GM12801 (cell line): Measurements from ENCODE around the gene RAP1GAP2.

Source experiments
- CTCF ChIP-seq: IDR thresholded peaks from one replicate; pipeline ENCODE4 v1.5.1; 2011; ENCODE audit warnings: control low read depth; ENCODE audit not compliant: insufficient read length; ENCODE audit errors: extremely low read depth

RAP1GAP2 gene

GRCh38 chr17:2954898-2955445, 158.7 kb downstream of the RAP1GAP2 start:
- TF ChIP-seq CTCF = no peak

- TF ChIP-seq CTCF = no peak
Measured at GRCh38 chr17:2955931-2956582, 159.8 kb downstream of the RAP1GAP2 start.

- TF ChIP-seq CTCF = no peak
Measured at GRCh38 chr17:2957631-2958286, 161.5 kb downstream of the RAP1GAP2 start.

GRCh38 chr17:2958706-2959222, 162.5 kb downstream of the RAP1GAP2 start:
- TF ChIP-seq CTCF = no peak

- TF ChIP-seq CTCF = no peak
Measured at GRCh38 chr17:2959371-2960130, 163.3 kb downstream of the RAP1GAP2 start.

GRCh38 chr17:2961446-2961845, 165.2 kb downstream of the RAP1GAP2 start:
- no peak for TF ChIP-seq CTCF

GRCh38 chr17:2962236-2962635, 166.0 kb downstream of the RAP1GAP2 start:
- no peak for TF ChIP-seq CTCF
